Tibial nerve (tissue), 4 donors: ENCODE data around the gene GSTM5. TPM values are rescaled to one million over a fixed set of nuclear protein-coding genes. Genes with fewer than 3 reads are reported as not detected.

Experiments
- DNase-seq, 2 donors: peaks; one replicate each; pipeline ENCODE4 v3.0.0-alpha.2; 2019; ENCODE audit warnings: low spot score in 2 of 2
- H3K27ac ChIP-seq, 4 donors: fragments of 200-600 bp; sonication (generic) in 3 of 4; one replicate each; pipeline ENCODE4 v1.5.1; 2017 to 2019; ENCODE audit warnings: mild to moderate bottlenecking in 1 of 4
- H3K27me3 ChIP-seq, 2 donors: fragments of 200-600 bp; sonication (generic) in 1 of 2; one replicate each; pipeline versions ENCODE4 v1.5.1 to v1.6.0; 2017 to 2019
- H3K36me3 ChIP-seq, 3 donors: fragments of 200-600 bp; sonication (generic); one replicate each; pipeline ENCODE4 v1.5.1; 2018 to 2019
- H3K4me1 ChIP-seq, 4 donors: fragments of 200-600 bp; sonication (generic) in 3 of 4; one replicate each; pipeline ENCODE4 v1.5.1; 2017 to 2019
- H3K4me3 ChIP-seq, 4 donors: fragments of 200-600 bp; sonication (generic) in 3 of 4; one replicate each; pipeline ENCODE4 v1.5.1; 2017 to 2019; ENCODE audit warnings: mild to moderate bottlenecking in 1 of 4, moderate library complexity in 1 of 4
- H3K9me3 ChIP-seq, 4 donors: fragments of 200-600 bp; sonication (generic) in 3 of 4; one replicate each; pipeline ENCODE4 v1.5.1; 2017 to 2019
- CTCF ChIP-seq, 5 experiments: fragments of 200-600 bp in 3 of 5; fragments of 450-650 bp in 2 of 5; sonication (generic) in 3 of 5; IDR thresholded peaks; one replicate each; pipeline ENCODE4 v1.5.1; 2016 to 2019; ENCODE audit warnings: antibody characterized with exemption in 5 of 5, mild to moderate bottlenecking in 3 of 5, moderate library complexity in 2 of 5
- EP300 ChIP-seq, 2 donors: sonication (generic); formaldehyde crosslinking; IDR thresholded peaks; one replicate each; pipeline ENCODE4 v1.6.1; 2017; ENCODE audit warnings: antibody characterized with exemption in 2 of 2, mild to moderate bottlenecking in 1 of 2
- POLR2A ChIP-seq, 2 donors: fragments of 450-650 bp; IDR thresholded peaks; one replicate each; pipeline ENCODE4 v1.6.1; 2017; ENCODE audit warnings: antibody characterized with exemption in 2 of 2, mild to moderate bottlenecking in 2 of 2, moderate library complexity in 2 of 2
- WGBS, 2 donors: methylation state at CpG; one replicate each; pipeline ENCODE4 v1.1.5; 2018; 5-methylcytosine and 5-hydroxymethylcytosine counted together
- total RNA-seq, 4 donors: library from RNA; depleted of rRNA; stranded (reverse); fragments of >200 nt; gene quantifications; one replicate each; pipeline ENCODE4 v1.1.0, GENCODE V29; 2016

Gene GSTM5
- total RNA-seq, 4 donors from 2014 or later, result 1.1 to 9.2 (median 2.8) TPM

GRCh38 chr1:109756848-109757521 lies 44.9 kb downstream of the GSTM5 start:
- Histone ChIP-seq H3K27me3 (no peaks in the 10 kb centered on the region), H3K9me3 (no peaks in the 10 kb centered on the region), H3K4me1 (no peaks in the 10 kb centered on the region), H3K4me3 (no peak overlapping the region), H3K27ac (no peak overlapping the region), H3K36me3 (no peaks in the 10 kb centered on the region)
- 90 to 93% methylated on average over 7 of the region's 7 CpGs for WGBS, 2 donors
- DNase-seq, result no peak
- TF ChIP-seq CTCF (IDR thresholded peaks at IDR 0.05) (no peak), POLR2A (IDR thresholded peaks at IDR 0.05) (no peak), EP300 (IDR thresholded peaks at IDR 0.05) (no peak)

DNA sequence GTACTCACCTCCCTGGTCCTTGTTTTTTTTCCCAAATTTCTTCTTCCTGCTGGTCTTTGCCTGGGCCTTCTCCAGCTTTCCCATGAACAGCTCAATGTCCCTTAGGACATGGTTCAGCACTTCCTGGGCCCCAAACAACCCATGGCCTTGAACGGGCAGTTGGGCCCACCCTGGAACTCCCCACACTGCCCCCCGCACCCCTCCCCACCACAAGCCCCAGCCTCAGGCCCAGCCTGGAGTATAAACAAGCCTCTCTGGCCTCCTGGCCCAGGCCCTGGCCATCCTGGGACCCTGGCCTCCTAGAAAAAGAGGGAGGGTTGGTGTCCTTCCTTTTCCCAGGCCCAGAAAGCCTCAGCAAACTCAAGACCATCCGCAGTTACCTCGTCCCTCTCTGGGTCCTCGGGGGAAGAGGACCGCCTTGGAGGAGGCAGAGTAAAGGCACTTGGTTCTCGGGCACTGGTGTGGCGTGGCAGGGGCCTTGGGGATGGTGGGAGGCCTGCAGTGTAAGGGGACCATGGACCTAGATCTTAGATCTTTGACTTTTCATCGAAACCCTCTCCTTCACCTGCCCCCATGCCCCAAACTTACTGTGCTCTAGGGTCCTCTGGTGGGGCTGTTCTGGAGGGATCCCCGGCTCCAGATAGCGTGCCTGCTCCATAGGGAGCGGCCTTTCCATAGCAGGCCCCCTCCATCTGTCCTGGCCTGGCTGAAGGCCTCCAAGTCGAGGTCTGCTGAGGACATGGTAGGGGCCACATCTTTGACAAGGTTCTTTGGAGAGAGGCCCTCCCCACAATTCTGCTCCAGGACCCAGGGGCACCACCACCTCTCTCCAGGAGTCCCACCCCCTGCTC lies 46.1 kb downstream of the GSTM5 start:
- 93% methylated on average over 13 of the region's 13 CpGs for WGBS, 2 donors
- TF ChIP-seq CTCF (IDR thresholded peaks at IDR 0.05) (no peak), EP300 (IDR thresholded peaks at IDR 0.05) (no peak)
- H3K9me3 ChIP-seq, result no peaks in the 10 kb centered on the region
- H3K4me1 ChIP-seq, result peaks cover 0 to 1% (median 0%) of the 10 kb centered on the region in 4 donors
- no peak overlapping the region for H3K27ac ChIP-seq
- no peak overlapping the region for H3K4me3 ChIP-seq
- H3K36me3 ChIP-seq, result no peaks in the 10 kb centered on the region
- DNase-seq, result no peak
- no peaks in the 10 kb centered on the region for H3K27me3 ChIP-seq

- DNase-seq, result no peak
- Histone ChIP-seq H3K9me3 (no peaks in the 10 kb centered on the region), H3K27me3 (no peaks in the 10 kb centered on the region), H3K4me1 (peaks cover 0 to 10% (median 0%) of the 10 kb centered on the region in 4 donors), H3K27ac (no peak overlapping the region), H3K4me3 (no peak overlapping the region), H3K36me3 (no peaks in the 10 kb centered on the region)
- TF ChIP-seq CTCF (IDR thresholded peaks at IDR 0.05) (no peak), POLR2A (IDR thresholded peaks at IDR 0.05) (no peak), EP300 (IDR thresholded peaks at IDR 0.05) (no peak)
- WGBS, 2 donors, result 93 to 94% methylated on average over 11 of the region's 11 CpGs
Measured at GRCh38 chr1:109759513-109760334, 47.7 kb downstream of the GSTM5 start.

GRCh38 chr1:109760581-109761226 lies 48.7 kb downstream of the GSTM5 start:
- H3K27me3 ChIP-seq, result no peaks in the 10 kb centered on the region
- H3K4me1 ChIP-seq, result peaks cover 0 to 10% (median 0%) of the 10 kb centered on the region in 4 donors
- no peak overlapping the region for H3K27ac ChIP-seq
- no peak for DNase-seq
- H3K4me3 ChIP-seq, result no peak overlapping the region
- H3K9me3 ChIP-seq, result no peaks in the 10 kb centered on the region
- H3K36me3 ChIP-seq, result no peaks in the 10 kb centered on the region
- 92 to 95% methylated on average over 6 to 7 of the region's 7 CpGs for WGBS, 2 donors
- TF ChIP-seq CTCF (IDR thresholded peaks at IDR 0.05) (no peak), EP300 (IDR thresholded peaks at IDR 0.05) (no peak), POLR2A (IDR thresholded peaks at IDR 0.05) (no peak)
